ENCODE results near the gene TERF2IP.

The TERF2IP gene

GRCh38 chr16:75640598-75640997, 7.0 kb upstream of the TERF2IP start:
- DNase-seq: no peak

GRCh38 chr16:75644240-75645012, 3.1 kb upstream of the TERF2IP start:
- DNase-seq: no peak

GRCh38 chr16:75647112-75647491, 471 bp upstream of the TERF2IP start:
- no peak for DNase-seq

GRCh38 chr16:75648265-75649076, 898 bp downstream of the TERF2IP start:
- DNase-seq: no peak

- DNase-seq: no peak
Measured at GRCh38 chr16:75653922-75654321, 6.3 kb downstream of the TERF2IP start.

- DNase-seq: no peak
Measured at GRCh38 chr16:75658175-75658574, 10.6 kb downstream of the TERF2IP start.

GRCh38 chr16:75660321-75660720, 12.7 kb downstream of the TERF2IP start:
- DNase-seq: no peak

- no peak for DNase-seq
Measured at GRCh38 chr16:75660726-75661302, 13.2 kb downstream of the TERF2IP start.

GRCh38 chr16:75667503-75667902, 19.9 kb downstream of the TERF2IP start:
- no peak for DNase-seq

GRCh38 chr16:75676909-75677308, 29.3 kb downstream of the TERF2IP start, which contains the start of gene CPHXL2:
Gene CPHXL2 (minus strand): TSS chr16:75677009. CDS start chr16:75676999, 10 bp downstream.
- DNase-seq: no peak

GRCh38 chr16:75679366-75679765, 31.8 kb downstream of the TERF2IP start:
- no peak for DNase-seq

- no peak for DNase-seq
Measured at GRCh38 chr16:75682308-75682707, 34.7 kb downstream of the TERF2IP start.

GRCh38 chr16:75687361-75687760, 39.8 kb downstream of the TERF2IP start:
- DNase-seq: no peak

GRCh38 chr16:75695708-75696107, 48.1 kb downstream of the TERF2IP start:
- no peak for DNase-seq

GRCh38 chr16:75697571-75697970, 50.0 kb downstream of the TERF2IP start:
- DNase-seq: no peak

- DNase-seq: no peak
Measured at GRCh38 chr16:75701361-75701760, 53.8 kb downstream of the TERF2IP start, which contains the start of gene DUXB. Gene DUXB (minus strand): TSS chr16:75701461. CDS start chr16:75701418, 43 bp downstream.

GRCh38 chr16:75702242-75702641, 54.7 kb downstream of the TERF2IP start:
- DNase-seq: no peak

- no peak for DNase-seq
Measured at GRCh38 chr16:75703306-75703705, 55.7 kb downstream of the TERF2IP start.
